Renal cortex interstitium (tissue), 11 donors: ENCODE measurements around the gene EEPD1. TPM values are rescaled to one million over a fixed set of nuclear protein-coding genes. Genes with fewer than 3 reads are reported as not detected.
"Not testable (repeated sequence)": the region's sequence is repeated elsewhere in the genome, so short reads cannot be mapped to it uniquely, and the experiment has no call there.

Experiments
- DNase-seq, 11 donors: peaks; one replicate each; pipeline ENCODE4 v3.0.0-alpha.2; 2013; ENCODE audit warnings: low read depth in 9 of 11, low spot score in 4 of 11; ENCODE audit errors: extremely low read depth in 1 of 11
- polyA plus RNA-seq, 3 donors: library from polyadenylated mRNA; unstranded; fragments of 120-200 nt; gene quantifications; one replicate each; pipeline ENCODE4 v1.2.1, GENCODE V29; 2013; ENCODE audit not compliant: insufficient read length in 3 of 3

EEPD1 gene
- polyA plus RNA-seq, 3 donors = 6.5 to 7.9 (median 6.6) TPM

DNA sequence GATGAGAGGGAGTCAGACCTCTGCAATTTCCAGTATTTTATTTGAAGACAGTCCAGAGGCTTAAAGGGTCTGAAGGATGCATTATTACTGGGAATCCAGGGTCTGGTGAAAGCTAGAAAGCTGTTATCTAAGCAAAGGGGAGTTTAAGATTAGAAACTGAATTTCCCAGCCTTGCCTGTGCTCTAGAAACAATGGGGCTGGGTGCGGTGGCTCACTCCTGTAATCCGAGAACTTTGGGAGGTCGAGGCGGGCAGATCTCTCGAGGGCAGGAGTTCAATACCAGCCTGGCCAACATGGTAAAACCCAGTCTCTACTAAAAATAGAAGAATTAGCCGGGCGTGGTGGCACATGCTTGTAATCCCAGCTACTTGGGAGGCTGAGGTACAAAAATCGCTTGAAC lies 165.1 kb downstream of the EEPD1 start:
- no peak for DNase-seq

DNA sequence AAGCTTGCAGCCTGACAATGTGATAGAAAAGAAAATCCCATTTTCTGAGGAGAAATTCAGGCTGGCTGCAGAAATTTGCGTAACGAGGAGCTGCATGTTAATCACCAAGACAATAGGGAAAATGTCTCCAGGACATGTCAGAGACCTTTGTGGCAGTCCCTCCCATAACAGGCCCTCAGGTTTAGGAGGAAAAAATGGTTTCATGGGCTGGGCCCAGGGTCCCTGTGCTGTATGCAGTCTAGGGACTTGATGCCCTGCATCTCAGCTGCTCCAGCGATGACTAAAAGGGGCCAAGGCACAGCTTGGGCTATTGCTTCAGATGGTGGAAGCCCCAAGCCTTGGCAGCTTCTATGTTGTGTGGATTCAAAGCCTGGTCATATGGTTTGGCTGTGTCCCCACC lies 168.2 kb downstream of the EEPD1 start:
- DNase-seq = not testable (repeated sequence)

DNA sequence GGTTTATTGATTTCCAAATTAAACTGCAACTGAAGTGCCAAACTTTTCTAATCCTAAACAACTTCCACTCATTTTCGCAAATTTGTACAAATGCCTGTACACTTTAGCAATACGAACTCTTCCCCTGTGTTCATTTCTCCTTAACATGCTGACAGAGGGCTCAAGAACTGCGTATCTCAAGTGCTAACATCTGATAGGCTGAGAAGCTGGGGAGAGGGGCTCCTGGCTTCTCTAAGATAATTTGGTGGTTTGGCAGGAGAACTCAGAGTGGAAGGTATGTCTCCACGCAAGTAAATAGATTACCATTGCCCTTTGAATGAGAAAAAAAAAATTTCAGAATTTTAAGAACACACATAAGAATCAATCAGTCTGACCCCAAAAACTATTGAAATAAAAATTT lies 183.3 kb downstream of the EEPD1 start:
- DNase-seq = no peak

DNA sequence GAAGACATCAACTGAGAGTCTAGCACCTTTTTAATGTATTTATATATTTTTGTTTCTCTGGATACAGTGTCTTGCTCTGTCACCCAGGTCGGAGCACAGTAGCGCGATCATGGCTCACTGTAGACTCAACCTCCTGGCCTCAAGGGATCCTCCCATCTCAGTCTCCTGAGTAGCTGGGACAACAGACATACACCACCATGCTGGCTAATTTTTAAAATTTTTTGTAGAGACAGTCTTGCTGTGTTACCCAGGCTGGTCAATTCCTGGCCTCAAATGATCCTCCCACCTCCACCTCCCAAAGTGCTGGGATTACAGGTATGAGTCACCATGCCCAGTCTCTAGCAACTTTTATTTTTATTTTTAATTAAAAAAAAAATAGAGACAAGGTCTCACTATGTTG lies 185.2 kb downstream of the EEPD1 start:
- no peak for DNase-seq

DNA sequence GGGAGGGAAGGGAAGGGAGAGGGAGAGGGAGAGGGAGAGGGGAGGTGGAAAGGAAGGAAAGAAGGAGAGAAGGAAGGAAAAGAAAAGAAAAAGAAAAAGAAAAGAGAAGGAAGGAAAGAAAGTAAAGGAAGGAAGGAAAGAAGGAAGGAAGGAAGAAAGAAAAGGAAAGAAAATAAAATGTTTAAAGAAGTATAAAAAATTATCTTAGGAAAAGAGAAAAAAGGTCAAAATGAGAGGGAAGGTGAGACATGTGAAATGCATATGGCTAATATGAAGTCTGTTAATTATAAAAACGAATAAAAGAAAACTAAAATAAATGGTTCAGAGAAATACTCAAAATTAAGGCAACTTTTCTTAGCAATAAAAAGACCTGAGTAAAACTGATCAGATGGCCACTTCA lies 190.5 kb downstream of the EEPD1 start:
- DNase-seq = no peak

DNA sequence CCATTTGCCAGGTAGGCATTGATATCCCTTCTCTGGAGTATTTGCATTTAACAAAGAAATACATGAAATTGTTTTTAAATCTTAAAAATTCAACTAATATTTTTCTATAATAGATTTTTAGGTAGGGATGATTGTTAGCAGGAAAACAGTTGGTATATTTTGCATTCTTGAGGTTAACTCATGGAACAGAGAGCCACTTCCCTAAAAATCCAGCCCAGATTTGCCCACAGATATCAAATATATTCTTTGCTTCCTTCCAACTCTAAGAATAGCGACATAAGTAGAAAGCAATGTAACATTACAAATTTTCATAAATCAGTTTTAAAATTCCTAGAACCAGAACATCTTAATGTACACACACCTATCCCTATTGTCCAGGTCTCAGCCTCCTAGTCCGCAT lies 191.6 kb downstream of the EEPD1 start:
- DNase-seq = no peak

DNA sequence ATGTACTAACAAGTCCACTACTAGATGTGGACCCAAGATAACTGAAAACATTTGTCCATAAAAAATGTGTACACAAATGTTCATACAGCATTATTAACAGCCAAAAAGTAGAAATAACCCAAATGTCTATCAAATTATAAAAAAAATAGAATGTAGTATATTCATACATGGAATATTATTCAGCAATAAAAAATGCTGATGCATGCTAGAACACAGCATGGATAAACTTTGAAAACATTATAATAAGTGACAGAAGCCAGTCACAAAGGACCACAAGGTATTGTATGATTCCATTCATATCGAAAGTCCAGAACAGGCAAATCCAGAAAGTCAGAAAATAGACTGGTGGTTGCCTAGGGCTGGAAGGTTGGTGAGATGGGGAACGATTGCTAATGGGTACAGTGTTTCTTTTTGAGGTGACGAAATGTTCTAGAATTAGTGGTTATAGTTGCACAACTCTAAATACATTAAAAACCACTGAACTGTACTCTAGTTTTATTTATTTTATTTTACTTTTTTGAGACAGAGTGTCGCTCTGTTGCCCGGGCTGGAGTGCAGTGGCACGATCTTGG lies 193.3 kb downstream of the EEPD1 start:
- DNase-seq = no peak

DNA sequence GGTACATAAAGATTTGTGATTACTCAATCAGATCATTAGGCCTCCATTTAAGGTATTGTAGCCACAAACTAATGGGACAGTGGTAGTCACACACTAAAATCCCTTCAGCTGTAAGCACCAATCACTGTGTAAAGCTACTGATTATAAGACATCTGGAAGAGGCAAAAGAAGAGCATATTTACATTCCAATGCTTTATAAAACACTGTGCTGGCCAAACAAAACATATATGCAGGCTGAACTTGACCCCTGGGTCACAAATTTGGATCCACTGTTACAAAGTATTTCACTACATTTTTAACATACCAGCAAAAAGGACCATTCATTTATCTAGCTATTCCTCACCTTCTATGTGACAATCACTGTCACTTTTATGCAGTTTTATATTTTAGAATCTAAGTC lies 195.2 kb downstream of the EEPD1 start:
- peak in 1 of 11 donors; percentile 45 for DNase-seq

DNA sequence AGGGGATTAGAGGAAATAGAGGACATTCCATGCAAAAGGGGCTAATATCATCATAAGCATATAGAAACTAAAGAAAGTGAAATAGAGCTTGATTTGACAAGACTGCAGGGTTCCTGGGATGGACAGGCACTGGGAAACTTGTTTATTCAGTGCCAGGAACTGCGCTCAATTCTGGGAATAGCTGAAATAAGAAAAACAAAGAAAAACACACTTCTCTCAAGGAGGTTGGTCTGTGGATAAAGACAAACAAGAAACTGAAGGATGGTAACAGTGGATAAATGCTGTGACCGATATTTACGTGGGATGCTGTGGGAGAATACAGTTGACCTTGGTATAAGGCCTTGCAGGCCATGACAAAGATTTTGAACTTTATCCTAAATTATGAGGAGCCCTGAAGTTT lies 195.7 kb downstream of the EEPD1 start:
- no peak for DNase-seq

DNA sequence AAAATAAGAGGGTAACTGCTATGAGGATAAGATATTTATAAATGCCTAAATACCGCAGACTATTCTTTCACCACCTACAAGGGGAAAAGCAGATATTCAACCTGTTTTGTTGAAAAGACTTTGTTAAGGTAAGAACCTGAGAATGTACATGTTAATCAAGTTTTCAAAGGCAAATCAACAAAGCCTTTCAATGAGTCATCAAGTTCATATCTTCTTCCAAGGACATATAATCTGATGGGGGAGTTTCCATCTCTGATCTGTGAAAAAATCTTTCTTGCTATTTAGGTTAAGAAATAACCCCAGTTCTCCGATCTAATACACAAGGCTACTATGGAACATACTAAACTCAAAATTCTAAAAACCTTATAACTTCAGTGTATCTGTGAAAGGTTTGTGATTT lies 196.6 kb downstream of the EEPD1 start:
- DNase-seq = no peak

Other genes with a start within 250 kb of the EEPD1 start
- gene ANLN, start 236.6 kb downstream of the EEPD1 start, polyA plus RNA-seq = 10 to 100 TPM; 20.6 to 34.8 (median 30.3) TPM